ENCODE measurements around the gene ARHGAP22.

DNA sequence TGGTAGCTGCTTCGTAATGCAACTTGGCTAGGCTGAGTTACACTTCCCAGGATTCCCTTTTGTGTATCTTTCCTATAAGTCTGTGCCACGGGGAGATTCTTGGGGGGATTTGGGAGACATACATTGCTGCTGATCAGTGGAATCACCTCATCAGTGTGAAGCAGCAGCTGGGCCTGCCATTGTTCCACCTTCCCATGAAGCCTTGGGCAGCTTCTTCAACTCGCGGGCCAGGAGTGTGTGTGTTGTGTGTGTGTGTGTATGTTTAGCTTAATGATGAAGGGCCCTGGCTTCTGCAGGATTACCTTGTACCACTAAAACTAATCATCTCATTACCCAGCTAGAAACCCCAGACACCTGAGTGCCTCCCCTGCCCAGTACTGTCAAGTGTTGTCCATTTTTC is 33.3 kb upstream of the ARHGAP22 start:
- TF ChIP-seq POLR2AphosphoS5 (IDR thresholded peaks at IDR 0.05; ENCODE audit: low read depth) (no peak), ZNF114 (CRISPR knock-in tag; IDR thresholded peaks at IDR 0.05) (no peak)
- TF ChIP-seq, protein P1, sequence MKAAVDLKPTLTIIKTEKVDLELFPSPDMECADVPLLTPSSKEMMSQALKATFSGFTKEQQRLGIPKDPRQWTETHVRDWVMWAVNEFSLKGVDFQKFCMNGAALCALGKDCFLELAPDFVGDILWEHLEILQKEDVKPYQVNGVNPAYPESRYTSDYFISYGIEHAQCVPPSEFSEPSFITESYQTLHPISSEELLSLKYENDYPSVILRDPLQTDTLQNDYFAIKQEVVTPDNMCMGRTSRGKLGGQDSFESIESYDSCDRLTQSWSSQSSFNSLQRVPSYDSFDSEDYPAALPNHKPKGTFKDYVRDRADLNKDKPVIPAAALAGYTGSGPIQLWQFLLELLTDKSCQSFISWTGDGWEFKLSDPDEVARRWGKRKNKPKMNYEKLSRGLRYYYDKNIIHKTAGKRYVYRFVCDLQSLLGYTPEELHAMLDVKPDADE (IDR thresholded peaks at IDR 0.05): no peak

Data from GM23338 (cell line).